GM12801 (cell line): Measurements from ENCODE around the gene HYAL1.

Experiments used
- CTCF ChIP-seq: IDR thresholded peaks from one replicate; pipeline ENCODE4 v1.5.1; 2011; ENCODE audit warnings: control low read depth; ENCODE audit not compliant: insufficient read length; ENCODE audit errors: extremely low read depth

Gene HYAL1

GRCh38 chr3:50319894-50320625, 16.7 kb upstream of the HYAL1 start:
- no peak for TF ChIP-seq CTCF

GRCh38 chr3:50319181-50319893, 16.0 kb upstream of the HYAL1 start:
- TF ChIP-seq CTCF, result no peak

GRCh38 chr3:50318615-50319014, 15.2 kb upstream of the HYAL1 start:
- no peak for TF ChIP-seq CTCF

GRCh38 chr3:50318163-50318562, 14.8 kb upstream of the HYAL1 start:
- TF ChIP-seq CTCF, result no peak

GRCh38 chr3:50317300-50317699, 13.9 kb upstream of the HYAL1 start:
- TF ChIP-seq CTCF, result no peak

- TF ChIP-seq CTCF, result no peak
Observed at GRCh38 chr3:50316657-50317242, 13.4 kb upstream of the HYAL1 start.

- TF ChIP-seq CTCF, result no peak
Observed at GRCh38 chr3:50314816-50315215, 11.4 kb upstream of the HYAL1 start.
